AG09319 (cell line): ENCODE measurements around the gene BOC.
A peak's percentile ranks its signal among the peaks of the same experiment; 100 is the strongest.
"Not testable (repeated sequence)": the region's sequence is repeated elsewhere in the genome, so short reads cannot be mapped to it uniquely, and the experiment has no call there.

Experiments used
- DNase-seq: peaks from one replicate; pipeline ENCODE4 v3.0.0-alpha.2; 2010; ENCODE audit warnings: low read depth; ENCODE audit errors: extremely low read depth
- CTCF ChIP-seq: IDR thresholded peaks from 2 replicates; pipeline ENCODE4 v1.5.1; 2011; ENCODE audit warnings: low read depth, mild to moderate bottlenecking, inconsistent platforms, low read length, moderate library complexity

The BOC gene

GRCh38 chr3:113167825-113168801 lies 43.2 kb upstream of the BOC start:
- DNase-seq, result no peak
- TF ChIP-seq CTCF, result no peak

GRCh38 chr3:113169891-113170452 lies 41.4 kb upstream of the BOC start:
- no peak for DNase-seq
- TF ChIP-seq CTCF, result no peak

- no peak for TF ChIP-seq CTCF
- DNase-seq, result no peak
Observed at GRCh38 chr3:113170771-113171170, 40.6 kb upstream of the BOC start.

GRCh38 chr3:113171675-113172300 lies 39.6 kb upstream of the BOC start:
- not testable (repeated sequence) for DNase-seq

- TF ChIP-seq CTCF, result no peak
Observed at GRCh38 chr3:113173102-113173501, 38.3 kb upstream of the BOC start.

GRCh38 chr3:113174304-113174703 lies 37.1 kb upstream of the BOC start:
- no peak for TF ChIP-seq CTCF
- DNase-seq, result no peak

More at GRCh38 chr3:113173102-113173501, 38.3 kb upstream of the BOC start:
- no peak for DNase-seq

GRCh38 chr3:113174801-113175485 lies 36.4 kb upstream of the BOC start:
- TF ChIP-seq CTCF, result no peak

More at GRCh38 chr3:113174801-113175485, 36.4 kb upstream of the BOC start:
- peak; percentile 23 for DNase-seq
